Fibroblast of the aortic adventitia (primary cell): ENCODE measurements around the gene OR8H1. TPM values are rescaled to one million over a fixed set of nuclear protein-coding genes. Genes with fewer than 3 reads are reported as not detected.

Source experiments
- DNase-seq: peaks from one replicate; pipeline ENCODE4 v3.0.0-alpha.2; 2010; ENCODE audit warnings: low read depth
- H3K4me3 ChIP-seq: 2 replicates; pipeline ENCODE4 v1.5.1; 2011; ENCODE audit warnings: low read depth, mild to moderate bottlenecking, control low read depth, low read length, moderate library complexity
- CTCF ChIP-seq: IDR thresholded peaks from 2 replicates; pipeline ENCODE4 v1.5.1; 2011; ENCODE audit warnings: mild to moderate bottlenecking, low read length, control low read depth, inconsistent platforms; ENCODE audit not compliant: insufficient read depth
- total RNA-seq: library from RNA; depleted of rRNA; stranded (reverse); fragments of >200 nt; gene quantifications from 2 replicates; pipeline ENCODE4 v1.2.3, GENCODE V29; 2012; ENCODE audit warnings: low replicate concordance

The OR8H1 gene
- total RNA-seq, 1 donor = not detected

DNA sequence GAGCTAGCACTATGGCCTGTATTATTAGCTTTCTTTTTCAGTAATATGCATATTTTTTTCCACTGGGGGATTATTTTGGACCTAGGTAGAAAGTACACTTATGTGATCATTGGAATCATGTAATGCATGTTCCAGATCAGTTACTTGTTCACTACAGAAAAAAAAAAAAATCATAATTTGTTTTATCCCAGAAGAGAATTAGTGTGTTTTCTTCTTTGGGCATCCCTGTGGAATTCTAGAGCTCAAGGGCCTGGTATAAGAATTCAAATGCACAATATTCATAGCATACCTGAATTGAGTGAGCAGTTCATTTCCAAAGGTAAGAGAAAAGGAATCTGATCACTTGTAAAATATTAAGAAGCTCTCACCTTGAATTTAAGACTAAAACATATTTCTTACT lies 18.2 kb downstream of the OR8H1 start, which contains the start of gene OR5T1:
TSS of gene OR5T1 (plus strand) at position 301 of the 400 bp plus-strand sequence. CDS start 1,485 bp downstream, outside the sequence.
- H3K4me3 ChIP-seq = no peak within 1 kb of the TSS
- no peak for DNase-seq
- TF ChIP-seq CTCF = no peak

- no peak for TF ChIP-seq CTCF
Observed at GRCh38 chr11:56271092-56271491, 21.0 kb downstream of the OR8H1 start.

GRCh38 chr11:56251954-56252353 lies 40.1 kb downstream of the OR8H1 start, which contains the start of gene OR5T3:
TSS of gene OR5T3 (plus strand) at chr11:56252254. CDS start at chr11:56252254, 0 bp downstream.
- no peak for TF ChIP-seq CTCF
- no peak for DNase-seq
- no peak within 1 kb of the TSS for H3K4me3 ChIP-seq

More at GRCh38 chr11:56271092-56271491, 21.0 kb downstream of the OR8H1 start:
- no peak for DNase-seq
- no peak overlapping the region for H3K4me3 ChIP-seq

Other genes starting within 250 kb of the OR8H1 start
- gene OR8I2, start 198.9 kb downstream of the OR8H1 start, total RNA-seq = not detected in 2 replicates
- gene OR8H2, start 188.6 kb downstream of the OR8H1 start, total RNA-seq = not detected in 2 replicates
- not detected in 2 replicates for gene OR8H3, start 169.9 kb downstream of the OR8H1 start, total RNA-seq
- not detected in 2 replicates for gene OR8J3, start 152.1 kb downstream of the OR8H1 start, total RNA-seq
- not detected in 2 replicates for gene OR8K5, start 131.9 kb downstream of the OR8H1 start, total RNA-seq
- not detected in 2 replicates for gene OR5J2, start 115.6 kb downstream of the OR8H1 start, total RNA-seq
- not detected in 2 replicates for gene OR5T2, start 58.0 kb downstream of the OR8H1 start, total RNA-seq
- not detected in 2 replicates for gene OR5T3, start 40.0 kb downstream of the OR8H1 start, total RNA-seq
- not detected in 2 replicates for gene OR5T1, start 18.1 kb downstream of the OR8H1 start, total RNA-seq
- not detected in 2 replicates for gene OR8K3, start 22.9 kb upstream of the OR8H1 start, total RNA-seq
- not detected in 2 replicates for gene OR8K1, start 53.8 kb upstream of the OR8H1 start, total RNA-seq
- gene OR8J1, start 62.0 kb upstream of the OR8H1 start, total RNA-seq = not detected in 2 replicates
- not detected in 2 replicates for gene OR8U1, start 83.4 kb upstream of the OR8H1 start, total RNA-seq
- not detected in 2 replicates for gene OR5AL1, start 120.4 kb upstream of the OR8H1 start, total RNA-seq
- not detected in 2 replicates for gene OR5M3, start 181.1 kb upstream of the OR8H1 start, total RNA-seq
- not detected in 2 replicates for gene OR5M8, start 199.1 kb upstream of the OR8H1 start, total RNA-seq